ENCODE data around the gene CPE.

CPE gene

GRCh38 chr4:165367040-165367439, 11.8 kb upstream of the CPE start:
- no peak for DNase-seq

GRCh38 chr4:165368114-165368513, 10.7 kb upstream of the CPE start:
- DNase-seq, result no peak

GRCh38 chr4:165368567-165368966, 10.2 kb upstream of the CPE start:
- no peak for DNase-seq

GRCh38 chr4:165369522-165369921, 9.3 kb upstream of the CPE start:
- DNase-seq, result no peak

GRCh38 chr4:165370530-165370929, 8.3 kb upstream of the CPE start:
- DNase-seq, result no peak

GRCh38 chr4:165375465-165375864, 3.3 kb upstream of the CPE start:
- DNase-seq, result no peak

GRCh38 chr4:165378398-165378744, 437 bp upstream of the CPE start:
- DNase-seq, result no peak

GRCh38 chr4:165379678-165380064, 863 bp downstream of the CPE start:
- no peak for DNase-seq

GRCh38 chr4:165380805-165381204, 2.0 kb downstream of the CPE start:
- no peak for DNase-seq

- no peak for DNase-seq
Measured at GRCh38 chr4:165381821-165382373, 3.1 kb downstream of the CPE start.

GRCh38 chr4:165382640-165383039, 3.8 kb downstream of the CPE start:
- DNase-seq, result no peak

GRCh38 chr4:165383591-165384073, 4.8 kb downstream of the CPE start:
- DNase-seq, result no peak

- DNase-seq, result no peak
Measured at GRCh38 chr4:165384186-165384585, 5.4 kb downstream of the CPE start.

GRCh38 chr4:165384598-165384997, 5.8 kb downstream of the CPE start:
- no peak for DNase-seq

- DNase-seq, result no peak
Measured at GRCh38 chr4:165385126-165385525, 6.3 kb downstream of the CPE start.

- DNase-seq, result no peak
Measured at GRCh38 chr4:165386328-165386727, 7.5 kb downstream of the CPE start.

GRCh38 chr4:165388756-165389155, 9.9 kb downstream of the CPE start:
- DNase-seq, result no peak

- no peak for DNase-seq
Measured at GRCh38 chr4:165393051-165393450, 14.2 kb downstream of the CPE start.

GRCh38 chr4:165393704-165394103, 14.9 kb downstream of the CPE start:
- no peak for DNase-seq

GRCh38 chr4:165394275-165394674, 15.5 kb downstream of the CPE start:
- no peak for DNase-seq

GRCh38 chr4:165398570-165398969, 19.8 kb downstream of the CPE start:
- no peak for DNase-seq

GRCh38 chr4:165402375-165402774, 23.6 kb downstream of the CPE start:
- no peak for DNase-seq

- no peak for DNase-seq
Measured at GRCh38 chr4:165403048-165403447, 24.2 kb downstream of the CPE start.

- no peak for DNase-seq
Measured at GRCh38 chr4:165403637-165404036, 24.8 kb downstream of the CPE start.

- no peak for DNase-seq
Measured at GRCh38 chr4:165404080-165404479, 25.3 kb downstream of the CPE start.

- no peak for DNase-seq
Measured at GRCh38 chr4:165404696-165405095, 25.9 kb downstream of the CPE start.
